Adrenal gland (tissue), 12 donors: ENCODE measurements around the gene TRAF2. TPM values are rescaled to one million over a fixed set of nuclear protein-coding genes. Genes with fewer than 3 reads are reported as not detected.

Experiments
- DNase-seq, 7 donors: peaks; one replicate each; pipeline ENCODE4 v3.0.0-alpha.2; 2019 to 2020
- H3K27ac ChIP-seq, 5 donors: fragments of 200-600 bp; sonication (generic) in 4 of 5; 1 replicate in 3 of 5; 2 replicates in 2 of 5; pipeline versions ENCODE4 v1.5.1 to v1.8.0; 2016 to 2020; ENCODE audit warnings: mild to moderate bottlenecking in 1 of 5
- H3K27me3 ChIP-seq: fragments of 200-600 bp; 2 replicates; pipeline ENCODE4 v1.8.0; 2021
- H3K36me3 ChIP-seq, 2 donors: fragments of 200-600 bp; replicated peaks in 1 of 2; 1 replicate in 1 of 2; 2 replicates in 1 of 2; pipeline versions ENCODE4 v1.5.1 to v1.8.0; 2018 to 2022
- H3K4me1 ChIP-seq, 2 donors: fragments of 200-600 bp; replicated peaks in 1 of 2; 1 replicate in 1 of 2; 2 replicates in 1 of 2; pipeline versions ENCODE4 v1.5.1 to v1.8.0; 2018 to 2021
- H3K4me3 ChIP-seq, 4 donors: fragments of 200-600 bp; sonication (generic) in 3 of 4; one replicate each; pipeline ENCODE4 v1.5.1; 2016 to 2018
- H3K9me3 ChIP-seq, 3 donors: fragments of 200-600 bp; sonication (generic) in 1 of 3; replicated peaks in 1 of 3; 1 replicate in 2 of 3; 2 replicates in 1 of 3; pipeline versions ENCODE4 v1.5.1 to v1.8.0; 2016 to 2021
- CTCF ChIP-seq, 6 experiments: fragments of 450-650 bp in 4 of 6; fragments of 200-600 bp in 2 of 6; sonication (generic) in 1 of 6; IDR thresholded peaks; 1 replicate in 5 of 6; 2 replicates in 1 of 6; pipeline versions ENCODE4 v1.5.1 to v1.8.0; 2016 to 2021; ENCODE audit warnings: antibody characterized with exemption in 6 of 6, mild to moderate bottlenecking in 2 of 6, moderate library complexity in 1 of 6
- POLR2A ChIP-seq, 2 donors: fragments of 450-650 bp; IDR thresholded peaks; one replicate each; pipeline ENCODE4 v1.6.1; 2017; ENCODE audit warnings: antibody characterized with exemption in 2 of 2, mild to moderate bottlenecking in 2 of 2, moderate library complexity in 1 of 2
- WGBS, 4 donors: extraction: QIAGEN DNeasy Blood & Tissue Kit in 2 of 4; methylation state at CpG; one replicate each; pipeline versions ENCODE4 v1.1.5 to v1.1.7; 2013 to 2017; 5-methylcytosine and 5-hydroxymethylcytosine counted together
- intact Hi-C, 2 donors: fragments of 100-400 bp; cut with DNase I; formaldehyde crosslinking; loops; one replicate each; pipeline versions ENCODE4 v1.14.1 to v1.15.0; 2022 to 2023
- polyA plus RNA-seq, 3 donors: library from polyadenylated mRNA; stranded (reverse); fragments of 200-250 nt in 2 of 3; fragments of 350-450 nt in 1 of 3; fragmentation: Illumina TruSeq in 1 of 3; extraction: RNeasy Lipid Tissue Mini Kit (QIAGEN cat#74804) in 1 of 3; gene quantifications; one replicate each; pipeline ENCODE4 v1.2.3, GENCODE V29; 2013 to 2014
- total RNA-seq, 9 donors: library from RNA; depleted of rRNA in 4 of 9; stranded (reverse); fragments of >200 nt in 4 of 9; fragments of 120-200 nt in 1 of 9; fragmentation: NEBNext Ultra II Directional in 1 of 9; extraction: Animal tissue kit (Norgen Biotek cat#: 25700) in 1 of 9; gene quantifications; one replicate each; pipeline versions ENCODE4 v1.1.0 to v1.2.4, GENCODE V29; 2013 to 2023
- donor health status: healthy with polysubstance abuse.
- donor health status: Bipolar disorder and iron deficiency.
- donor health status: DM: yes; HTN: yes; CAD: no.
- donor health status: DM: no; HTN: no; CAD: no.
- donor health status: DM: no; HTN: no; CAD: no.
- donor health status: DM: yes; HTN: yes; CAD: no.

The TRAF2 gene
- total and polyA plus RNA-seq, 12 donors: 3.4 to 24.7 (median 10.6) TPM

GRCh38 chr9:136947955-136948510 lies 61.7 kb downstream of the TRAF2 start:
- DNase-seq: peak in 3 of 7 donors; percentile 47 to 72 (median 48)
- TF ChIP-seq CTCF (IDR thresholded peaks at IDR 0.05): peak in 4 of 6 experiments; percentile 22 to 40 (median 37)
- no peak for TF ChIP-seq POLR2A (IDR thresholded peaks at IDR 0.05)
- H3K27me3 ChIP-seq: no peaks in the 10 kb centered on the region
- H3K27ac ChIP-seq: peak overlapping the region in 2 of 5 donors; percentile 9 to 31
- peaks cover 21 to 35% of the 10 kb centered on the region in 2 donors for H3K4me1 ChIP-seq
- 46 to 65% (median 52%) methylated on average over 7 to 15 of the region's 15 CpGs for WGBS, 4 donors
- H3K9me3 ChIP-seq: no peaks in the 10 kb centered on the region
- intact Hi-C loops: loop anchor here (10.0 kb wide), 3 partner anchors 63 to 103 kb away; partner anchors contain the start of genes AJM1 (in 1 of the 2), MAMDC4 (in 1 of the 2), PHPT1 (in 1 of the 2) and TRAF2 (in 1 of the 2)
- H3K4me3 ChIP-seq: no peak overlapping the region
- H3K36me3 ChIP-seq: no peaks in the 10 kb centered on the region

GRCh38 chr9:136949239-136949816 lies 63.0 kb downstream of the TRAF2 start:
- H3K4me1 ChIP-seq: peaks cover 14 to 28% of the 10 kb centered on the region in 2 donors
- intact Hi-C loops: loop anchor here (10.0 kb wide), 3 partner anchors 65 to 105 kb away; partner anchors contain the start of genes AJM1 (in 1 of the 2), MAMDC4 (in 1 of the 2), PHPT1 (in 1 of the 2) and TRAF2 (in 1 of the 2)
- H3K4me3 ChIP-seq: peak overlapping the region in 2 of 4 donors; percentile 59 to 82
- no peaks in the 10 kb centered on the region for H3K27me3 ChIP-seq
- DNase-seq: no peak
- WGBS, 4 donors: 13 to 18% (median 16%) methylated on average over 19 to 22 of the region's 22 CpGs
- TF ChIP-seq POLR2A (IDR thresholded peaks at IDR 0.05): no peak
- H3K9me3 ChIP-seq: no peaks in the 10 kb centered on the region
- peak overlapping the region; percentile 4 to 93 (median 83) for H3K27ac ChIP-seq
- no peaks in the 10 kb centered on the region for H3K36me3 ChIP-seq

GRCh38 chr9:136949817-136950655 lies 63.7 kb downstream of the TRAF2 start:
- intact Hi-C loops: loop anchor here (5.0 to 10.0 kb wide), 4 partner anchors 65 to 105 kb away; partner anchors contain the start of genes ABCA2 (in 1 of the 2), AJM1 (in 1 of the 2), MAMDC4 (in 1 of the 2) and PHPT1 (in 1 of the 2)
- Histone ChIP-seq H3K36me3 (no peaks in the 10 kb centered on the region), H3K4me3 (peak overlapping the region in 2 of 4 donors; percentile 59 to 82), H3K9me3 (no peaks in the 10 kb centered on the region), H3K27ac (peak overlapping the region; percentile 4 to 93 (median 83)), H3K4me1 (peaks cover 14 to 28% of the 10 kb centered on the region in 2 donors), H3K27me3 (no peaks in the 10 kb centered on the region)
- 2 to 25% (median 3%) methylated on average over 6 to 63 of the region's 63 CpGs for WGBS, 4 donors
- DNase-seq: peak; percentile 97 to 99 (median 97)
- TF ChIP-seq CTCF (IDR thresholded peaks at IDR 0.05) (peak in 5 of 6 experiments; percentile 12 to 46 (median 30)), POLR2A (IDR thresholded peaks at IDR 0.05) (peak; percentile 71 to 78)

GRCh38 chr9:136950656-136951276 lies 64.5 kb downstream of the TRAF2 start:
- intact Hi-C loops: loop anchor here in 1 of 2 donors (5.0 kb wide), 1 partner anchor 77 kb away; the partner anchor contains the start of gene ABCA2
- TF ChIP-seq POLR2A (IDR thresholded peaks at IDR 0.05): no peak
- no peak for TF ChIP-seq CTCF (IDR thresholded peaks at IDR 0.05)
- peak overlapping the region in 4 of 5 donors; percentile 72 to 93 (median 87) for H3K27ac ChIP-seq
- H3K27me3 ChIP-seq: no peaks in the 10 kb centered on the region
- peaks cover 14 to 28% of the 10 kb centered on the region in 2 donors for H3K4me1 ChIP-seq
- H3K9me3 ChIP-seq: no peaks in the 10 kb centered on the region
- WGBS, 4 donors: 27 to 72% (median 39%) methylated on average over 2 to 9 of the region's 9 CpGs
- H3K4me3 ChIP-seq: peak overlapping the region in 2 of 4 donors; percentile 59 to 82
- DNase-seq: peak; percentile 45 to 68 (median 60)
- H3K36me3 ChIP-seq: no peaks in the 10 kb centered on the region
